Activated CD8-positive, alpha-beta T cell treated with anti-CD3 and anti-CD28 coated beads, Interleukin-2, amount 10 ng/mL, durations not matched to agents 7 days and 5 days (primary cell): ENCODE measurements around the gene TMEM168. TPM values are rescaled to one million over a fixed set of nuclear protein-coding genes. Genes with fewer than 3 reads are reported as not detected.
"Not testable (repeated sequence)": the region's sequence is repeated elsewhere in the genome, so short reads cannot be mapped to it uniquely, and the experiment has no call there.

Experiments used
- ATAC-seq: fragments of 150-1000 bp; cut with Tn5 transposase; one replicate; pipeline ENCODE4 v1.10.0; 2021; ENCODE audit warnings: moderate library complexity
- CTCF ChIA-PET: fragments of 350-600 bp; sonication (Branson Sonifier 250); formaldehyde crosslinking; loops from one replicate; lab custom pipeline; 2021; ENCODE audit warnings: antibody characterized with exemption; lab: Charles Lee
- POLR2A ChIA-PET: fragments of 350-600 bp; sonication (Branson Sonifier 250); formaldehyde crosslinking; loops from one replicate; lab custom pipeline; 2021; ENCODE audit warnings: antibody characterized with exemption; lab: Charles Lee
- DNase-seq: peaks from one replicate; pipeline ENCODE4 v3.0.0-alpha.2; 2020
- H3K27ac Mint-ChIP-seq: one replicate; pipeline ENCODE4 v1.8.0; 2021; ENCODE audit warnings: mild to moderate bottlenecking, mixed read lengths
- H3K27me3 Mint-ChIP-seq: one replicate; pipeline ENCODE4 v1.8.0; 2021; ENCODE audit warnings: low read depth, mixed read lengths
- H3K36me3 Mint-ChIP-seq: one replicate; pipeline ENCODE4 v1.8.0; 2021; ENCODE audit warnings: low read depth, mixed read lengths
- H3K4me1 Mint-ChIP-seq: one replicate; pipeline ENCODE4 v1.8.0; 2021; ENCODE audit warnings: low read depth, mixed read lengths
- H3K4me3 Mint-ChIP-seq: one replicate; pipeline ENCODE4 v1.8.0; 2021; ENCODE audit warnings: mild to moderate bottlenecking, mixed read lengths
- H3K9me3 Mint-ChIP-seq: one replicate; pipeline ENCODE4 v1.8.0; 2022; ENCODE audit warnings: mixed read lengths; ENCODE audit not compliant: insufficient read depth
- total RNA-seq, 2 experiments: library from RNA; stranded (reverse); gene quantifications; one replicate each; pipeline ENCODE4 v1.2.3, GENCODE V29; 2021

The TMEM168 gene
- total RNA-seq, 2 experiments from 2014 or later, result 11.7 to 13.3 TPM

GRCh38 chr7:112798274-112799159, 8.3 kb upstream of the TMEM168 start:
- Mint-ChIP-seq H3K27me3 (no peaks in the 10 kb centered on the region), H3K36me3 (no peaks in the 10 kb centered on the region), H3K9me3 (no peaks in the 10 kb centered on the region), H3K4me1 (no peaks in the 10 kb centered on the region), H3K4me3 (no peak overlapping the region), H3K27ac (no peak overlapping the region)
- POLR2A ChIA-PET, result interaction anchor here (0.8 kb wide), 1 partner anchor 10 kb away, joined by 3 read pairs; no protein-coding TSS in a partner anchor
- CTCF ChIA-PET, result interaction anchor here (1.0 kb wide), 1 partner anchor 78 kb away, joined by 3 read pairs; no protein-coding TSS in a partner anchor
- ATAC-seq, result peak; percentile 61
- no peak for DNase-seq

DNA sequence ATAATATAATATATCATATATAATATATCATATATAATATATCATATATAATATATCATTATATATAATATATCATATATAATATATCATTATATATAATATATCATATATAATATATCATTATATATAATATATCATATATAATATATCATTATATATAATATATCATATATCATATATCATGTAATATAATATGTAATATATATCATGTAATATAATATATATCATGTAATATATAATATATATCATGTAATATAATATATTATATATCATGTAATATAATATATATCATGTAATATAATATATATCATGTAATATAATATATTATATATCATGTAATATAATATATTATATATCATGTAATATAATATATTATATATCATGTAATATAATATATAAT, 6.4 kb upstream of the TMEM168 start:
- H3K4me3 Mint-ChIP-seq, DNase-seq, H3K9me3 Mint-ChIP-seq, POLR2A ChIA-PET, H3K36me3 Mint-ChIP-seq, CTCF ChIA-PET, ATAC-seq, H3K27me3 Mint-ChIP-seq, H3K27ac Mint-ChIP-seq, H3K4me1 Mint-ChIP-seq: not testable (repeated sequence)

DNA sequence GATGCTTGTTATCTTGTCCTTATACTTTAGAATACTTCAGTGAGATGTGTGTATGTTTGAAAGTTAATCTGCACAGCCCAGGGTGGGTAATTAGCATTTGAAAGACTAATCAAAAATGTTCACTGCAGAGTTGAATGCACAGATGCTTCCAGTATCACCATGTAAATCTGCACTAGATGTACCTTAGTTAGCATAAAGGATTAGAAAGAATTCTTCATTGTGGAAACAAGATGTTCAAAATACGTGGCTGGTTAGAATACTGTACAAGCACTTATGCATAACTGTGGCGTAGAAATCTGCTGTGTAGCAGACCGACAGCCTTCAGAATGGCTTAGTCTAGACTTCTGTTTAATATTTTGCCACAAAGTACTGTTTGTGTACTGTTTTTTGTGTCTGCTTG, 2.2 kb upstream of the TMEM168 start:
- peaks cover 27% of the 10 kb centered on the region for H3K4me1 Mint-ChIP-seq
- DNase-seq, result no peak
- H3K9me3 Mint-ChIP-seq, result no peaks in the 10 kb centered on the region
- no peak overlapping the region for H3K27ac Mint-ChIP-seq
- no peak overlapping the region for H3K4me3 Mint-ChIP-seq
- ATAC-seq, result no peak
- ChIA-PET POLR2A (no interaction called here), CTCF (no interaction called here)
- peaks cover 7% of the 10 kb centered on the region for H3K36me3 Mint-ChIP-seq
- no peaks in the 10 kb centered on the region for H3K27me3 Mint-ChIP-seq

- Mint-ChIP-seq H3K36me3 (peaks cover 11% of the 10 kb centered on the region), H3K4me3 (peak overlapping the region; percentile 46), H3K27ac (no peak overlapping the region), H3K9me3 (no peaks in the 10 kb centered on the region), H3K27me3 (no peaks in the 10 kb centered on the region), H3K4me1 (peaks cover 30% of the 10 kb centered on the region)
- ChIA-PET POLR2A (no interaction called here), CTCF (no interaction called here)
- DNase-seq (no peak), ATAC-seq (no peak)
Observed at GRCh38 chr7:112791465-112792168, 1.4 kb upstream of the TMEM168 start.

- Mint-ChIP-seq H3K27ac (peak overlapping the region; percentile 92), H3K4me3 (peak overlapping the region; percentile 94), H3K27me3 (no peaks in the 10 kb centered on the region), H3K9me3 (no peaks in the 10 kb centered on the region), H3K36me3 (peaks cover 12% of the 10 kb centered on the region), H3K4me1 (peaks cover 30% of the 10 kb centered on the region)
- ChIA-PET POLR2A (interaction anchor here (2.0 kb wide), 1 partner anchor 23 kb away, joined by 6 read pairs; no protein-coding TSS in a partner anchor), CTCF (no interaction called here)
- ATAC-seq (no peak), DNase-seq (no peak)
Observed at GRCh38 chr7:112790586-112791003, 402 bp upstream of the TMEM168 start.

DNA sequence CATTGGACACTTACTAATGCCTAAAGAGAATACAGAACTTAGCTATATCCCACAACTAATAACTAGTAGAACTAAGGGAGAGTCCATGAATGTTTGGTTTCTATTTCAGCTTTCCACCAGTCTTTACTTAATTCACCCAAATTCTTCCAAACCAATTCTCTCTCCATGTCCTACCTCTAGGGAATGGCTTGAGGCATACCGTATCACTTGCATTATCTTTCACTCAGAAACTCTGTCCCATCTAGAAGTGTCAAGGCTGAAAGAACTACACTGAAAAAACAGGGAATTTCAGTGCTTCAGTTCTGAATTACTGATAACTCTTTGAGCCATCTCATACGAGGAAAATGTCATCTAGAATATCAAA, 758 bp downstream of the TMEM168 start:
- Mint-ChIP-seq H3K9me3 (no peaks in the 10 kb centered on the region), H3K4me1 (peaks cover 30% of the 10 kb centered on the region), H3K36me3 (peaks cover 14% of the 10 kb centered on the region), H3K27me3 (no peaks in the 10 kb centered on the region), H3K27ac (peak overlapping the region; percentile 92), H3K4me3 (peak overlapping the region; percentile 94)
- ChIA-PET CTCF (no interaction called here), POLR2A (interaction anchor here (0.7 to 2.0 kb wide), 4 partner anchors 22 to 339 kb away, joined by 3 to 6 read pairs (median 3); no protein-coding TSS in a partner anchor)
- no peak for ATAC-seq
- no peak for DNase-seq

DNA sequence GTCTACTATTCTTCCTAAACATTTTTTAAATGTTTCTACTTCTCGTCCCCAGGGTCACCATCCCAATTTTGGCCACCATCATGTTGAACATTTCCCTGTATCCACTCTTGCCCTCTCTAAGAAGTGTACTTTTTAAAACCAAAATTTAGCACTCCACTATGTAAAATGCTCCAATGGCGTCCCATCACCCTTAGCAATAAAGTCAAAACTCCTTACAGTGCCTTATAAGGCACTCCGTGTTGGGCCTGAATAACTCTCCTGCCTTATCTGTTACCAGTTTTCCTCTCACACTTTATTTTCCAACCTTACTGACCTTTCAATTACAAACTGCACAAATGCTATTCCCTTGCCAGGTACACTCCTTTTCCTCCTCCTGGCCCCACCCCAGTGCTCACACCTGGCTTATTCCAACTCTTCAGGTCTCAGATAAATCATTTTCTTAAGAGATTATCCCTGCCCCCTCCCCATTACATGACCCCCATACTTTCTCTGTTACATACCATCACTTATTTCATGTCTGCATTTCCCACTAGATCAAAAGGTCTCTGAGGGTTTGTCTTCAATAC, 1.3 kb downstream of the TMEM168 start:
- CTCF ChIA-PET, result no interaction called here
- POLR2A ChIA-PET, result interaction anchor here (0.8 to 2.0 kb wide), 2 partner anchors 21 to 24 kb away, joined by 3 to 6 read pairs; no protein-coding TSS in a partner anchor
- H3K4me1 Mint-ChIP-seq, result peaks cover 30% of the 10 kb centered on the region

DNA sequence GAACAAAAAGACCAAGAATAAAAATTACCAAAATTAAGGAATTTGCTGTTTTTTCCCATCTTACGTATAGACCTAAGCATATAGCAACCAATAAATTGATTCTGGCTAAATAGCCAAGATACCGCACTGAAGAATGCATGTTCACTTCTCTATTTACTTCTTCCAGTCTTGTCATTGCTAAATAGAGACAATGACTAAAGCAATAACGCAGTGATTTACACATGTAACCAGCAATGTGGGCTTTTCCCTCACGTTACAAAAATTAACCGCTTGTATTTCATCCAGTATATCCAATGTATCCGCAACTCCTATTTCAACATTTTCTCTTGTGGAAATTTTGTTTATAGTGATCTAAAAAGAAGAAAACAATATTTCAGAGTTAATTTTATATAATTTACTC, 5.6 kb downstream of the TMEM168 start:
- CTCF ChIA-PET, result interaction anchor here (0.7 kb wide), 1 partner anchor 122 kb away, joined by 3 read pairs; no protein-coding TSS in a partner anchor
- H3K4me3 Mint-ChIP-seq, result no peak overlapping the region
- H3K36me3 Mint-ChIP-seq, result peaks cover 45% of the 10 kb centered on the region
- DNase-seq (no peak), ATAC-seq (no peak)
- H3K27ac Mint-ChIP-seq, result no peak overlapping the region
- POLR2A ChIA-PET, result no interaction called here
- peaks cover 25% of the 10 kb centered on the region for H3K4me1 Mint-ChIP-seq
- no peaks in the 10 kb centered on the region for H3K9me3 Mint-ChIP-seq
- H3K27me3 Mint-ChIP-seq, result no peaks in the 10 kb centered on the region

More for the DNA sequence above, 1.3 kb downstream of the TMEM168 start:
- no peaks in the 10 kb centered on the region for H3K27me3 Mint-ChIP-seq
- peak overlapping the region; percentile 94 for H3K4me3 Mint-ChIP-seq
- H3K36me3 Mint-ChIP-seq, result peaks cover 20% of the 10 kb centered on the region
- no peaks in the 10 kb centered on the region for H3K9me3 Mint-ChIP-seq
- DNase-seq, result no peak
- peak overlapping the region; percentile 51 for H3K27ac Mint-ChIP-seq
- ATAC-seq, result no peak

DNA sequence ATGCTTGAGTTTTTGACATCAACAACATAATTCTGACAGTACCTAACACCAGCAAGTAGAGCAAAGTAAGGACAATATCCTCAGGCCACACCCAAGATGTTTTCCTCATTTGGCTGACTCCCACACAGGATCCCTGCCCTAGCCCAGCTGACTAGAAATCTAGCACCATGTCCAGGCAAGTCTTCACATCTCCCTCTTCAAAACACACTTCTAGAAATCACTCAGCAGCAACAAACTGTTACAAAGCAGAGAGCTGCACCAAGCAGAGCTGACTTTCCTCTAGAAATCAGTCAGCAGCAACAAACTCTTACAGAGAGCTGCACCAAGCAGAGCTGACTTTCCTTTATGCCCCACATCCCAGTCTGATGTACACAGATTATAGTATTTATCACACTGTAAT, 7.7 kb downstream of the TMEM168 start:
- no peak for DNase-seq
- ChIA-PET POLR2A (no interaction called here), CTCF (no interaction called here)
- Mint-ChIP-seq H3K27ac (no peak overlapping the region), H3K27me3 (no peaks in the 10 kb centered on the region), H3K9me3 (no peaks in the 10 kb centered on the region), H3K4me3 (no peak overlapping the region), H3K4me1 (peaks cover 8% of the 10 kb centered on the region), H3K36me3 (peaks cover 41% of the 10 kb centered on the region)
- ATAC-seq, result no peak

DNA sequence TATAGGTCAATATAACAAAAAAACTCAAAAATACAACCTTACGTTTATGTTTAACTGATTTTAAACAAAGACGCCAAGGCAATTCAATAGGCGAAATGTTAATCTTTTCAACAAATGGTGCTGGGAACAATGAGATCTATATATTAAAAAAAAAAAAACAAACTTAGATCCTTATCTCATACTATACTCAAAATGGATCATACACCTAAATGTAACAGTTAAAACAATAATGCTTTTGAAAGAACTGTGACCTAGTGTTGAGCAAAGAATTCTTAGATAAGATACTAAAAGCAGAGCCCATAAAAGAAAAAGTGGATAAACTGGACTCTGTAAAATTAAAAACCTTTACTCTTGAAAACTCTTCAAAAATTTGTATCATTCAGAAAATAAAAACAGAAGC, 8.6 kb downstream of the TMEM168 start:
- Mint-ChIP-seq H3K4me3 (no peak overlapping the region), H3K9me3 (no peaks in the 10 kb centered on the region), H3K27ac (no peak overlapping the region), H3K36me3 (peaks cover 36% of the 10 kb centered on the region), H3K4me1 (peaks cover 5% of the 10 kb centered on the region), H3K27me3 (no peaks in the 10 kb centered on the region)
- ChIA-PET CTCF (no interaction called here), POLR2A (no interaction called here)
- no peak for ATAC-seq
- DNase-seq, result no peak

DNA sequence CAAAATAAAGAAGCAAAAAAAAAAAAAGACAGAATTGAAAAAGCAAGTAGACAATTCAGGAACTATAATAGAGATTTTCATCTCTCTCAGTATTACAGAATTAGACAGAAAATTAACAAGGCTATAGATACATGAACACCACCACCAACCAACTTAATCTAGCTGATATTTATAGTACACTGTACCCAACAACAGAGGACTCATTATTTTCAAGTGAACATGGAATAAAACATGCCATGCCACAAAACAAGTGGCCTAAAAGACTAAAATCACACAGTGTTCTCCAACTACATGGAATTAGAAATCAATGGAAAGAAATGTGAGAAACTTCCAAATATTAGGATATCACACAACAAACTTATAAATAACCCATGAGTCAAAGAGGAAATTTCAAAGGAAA, 9.1 kb downstream of the TMEM168 start:
- ChIA-PET POLR2A (no interaction called here), CTCF (no interaction called here)
- peaks cover 36% of the 10 kb centered on the region for H3K36me3 Mint-ChIP-seq
- DNase-seq, result no peak
- no peak for ATAC-seq
- H3K27ac Mint-ChIP-seq, result no peak overlapping the region
- H3K4me1 Mint-ChIP-seq, result peaks cover 5% of the 10 kb centered on the region
- no peaks in the 10 kb centered on the region for H3K27me3 Mint-ChIP-seq
- no peaks in the 10 kb centered on the region for H3K9me3 Mint-ChIP-seq
- H3K4me3 Mint-ChIP-seq, result no peak overlapping the region
